ENCODE results near the gene LMBR1.

LMBR1 gene

GRCh38 chr7:156895024-156895780 lies 2.2 kb upstream of the LMBR1 start:
- H3F3A ChIP-seq (ENCODE audit: control insufficient read depth, insufficient read depth), result peaks cover 10% of the 10 kb centered on the region
- H3K4me3 ChIP-seq (ENCODE audit: low read length), result no peak overlapping the region
- H3K4me1 ChIP-seq (ENCODE audit: control insufficient read depth, low read length), result peaks cover 39% of the 10 kb centered on the region
- no peak overlapping the region for H3K4me2 ChIP-seq (ENCODE audit: low read length)
- peaks cover 11% of the 10 kb centered on the region for H4K20me1 ChIP-seq (ENCODE audit: control insufficient read depth, insufficient read depth, low read depth, low read length)
- H3K36me3 ChIP-seq (ENCODE audit: control insufficient read depth, low read length), result peaks cover 16% of the 10 kb centered on the region
- no peak overlapping the region for H3K27ac ChIP-seq (ENCODE audit: low read depth, low read length)
- H3K9me2 ChIP-seq (replicated peaks; ENCODE audit: control insufficient read depth, low read length), result no peaks in the 10 kb centered on the region
- H3K79me2 ChIP-seq (ENCODE audit: control insufficient read depth, low read length), result peaks cover 23% of the 10 kb centered on the region
- no peaks in the 10 kb centered on the region for H3K27me3 ChIP-seq (ENCODE audit: control insufficient read depth, low read length)
- TF ChIP-seq CTCF (IDR thresholded peaks at IDR 0.05; ENCODE audit: low read depth, low read length, poor library complexity, severe bottlenecking) (no peak), EZH2phosphoT487 (IDR thresholded peaks at IDR 0.05; ENCODE audit: borderline replicate concordance, low read length) (no peak)
- H3K9me3 ChIP-seq (ENCODE audit: control insufficient read depth, insufficient read depth, low read length), result peaks cover 3% of the 10 kb centered on the region; the same call in 1 of the 2 replicates

- Histone ChIP-seq H3F3A (ENCODE audit: control insufficient read depth, insufficient read depth) (peaks cover 12% of the 10 kb centered on the region), H3K4me2 (ENCODE audit: low read length) (peak overlapping the region; percentile 80), H3K4me3 (ENCODE audit: low read length) (peak overlapping the region; percentile 86), H3K79me2 (ENCODE audit: control insufficient read depth, low read length) (peaks cover 53% of the 10 kb centered on the region), H3K4me1 (ENCODE audit: control insufficient read depth, low read length) (peaks cover 39% of the 10 kb centered on the region), H3K9me3 (ENCODE audit: control insufficient read depth, insufficient read depth, low read length) (peaks cover 3% of the 10 kb centered on the region; the same call in 1 of the 2 replicates), H4K20me1 (ENCODE audit: control insufficient read depth, insufficient read depth, low read depth, low read length) (peaks cover 11% of the 10 kb centered on the region), H3K36me3 (ENCODE audit: control insufficient read depth, low read length) (peaks cover 25% of the 10 kb centered on the region), H3K9me2 (replicated peaks; ENCODE audit: control insufficient read depth, low read length) (no peaks in the 10 kb centered on the region), H3K27ac (ENCODE audit: low read depth, low read length) (peak overlapping the region; percentile 76), H3K27me3 (ENCODE audit: control insufficient read depth, low read length) (no peaks in the 10 kb centered on the region)
- TF ChIP-seq CTCF (IDR thresholded peaks at IDR 0.05; ENCODE audit: low read depth, low read length, poor library complexity, severe bottlenecking), result no peak
- TF ChIP-seq EZH2phosphoT487 (IDR thresholded peaks at IDR 0.05; ENCODE audit: borderline replicate concordance, low read length), result no peak
These were observed 742 bp downstream of the LMBR1 start for GRCh38 chr7:156892081-156892800.

- H3K79me2 ChIP-seq (ENCODE audit: control insufficient read depth, low read length), result peaks cover 78% of the 10 kb centered on the region
These were observed 3.2 kb downstream of the LMBR1 start for GRCh38 chr7:156889746-156890145.

More at GRCh38 chr7:156889746-156890145, 3.2 kb downstream of the LMBR1 start:
- H3K27ac ChIP-seq (ENCODE audit: low read depth, low read length), result no peak overlapping the region
- H3F3A ChIP-seq (ENCODE audit: control insufficient read depth, insufficient read depth), result 0 out of 2 replicates have a peak, but pooled peaks cover 2% of the 10 kb centered on the region
- H3K27me3 ChIP-seq (ENCODE audit: control insufficient read depth, low read length), result no peaks in the 10 kb centered on the region
- H3K9me2 ChIP-seq (replicated peaks; ENCODE audit: control insufficient read depth, low read length), result no peaks in the 10 kb centered on the region
- H3K4me1 ChIP-seq (ENCODE audit: control insufficient read depth, low read length), result peaks cover 17% of the 10 kb centered on the region
- TF ChIP-seq EZH2phosphoT487 (IDR thresholded peaks at IDR 0.05; ENCODE audit: borderline replicate concordance, low read length) (no peak), CTCF (IDR thresholded peaks at IDR 0.05; ENCODE audit: low read depth, low read length, poor library complexity, severe bottlenecking) (no peak)
- H3K4me2 ChIP-seq (ENCODE audit: low read length), result no peak overlapping the region
- H3K9me3 ChIP-seq (ENCODE audit: control insufficient read depth, insufficient read depth, low read length), result no peaks in the 10 kb centered on the region
- no peak overlapping the region for H3K4me3 ChIP-seq (ENCODE audit: low read length)
- H4K20me1 ChIP-seq (ENCODE audit: control insufficient read depth, insufficient read depth, low read depth, low read length), result peaks cover 14% of the 10 kb centered on the region
- peaks cover 30% of the 10 kb centered on the region for H3K36me3 ChIP-seq (ENCODE audit: control insufficient read depth, low read length)

Measured in DOHH2 (cell line).